Measurements from ENCODE around the gene KIFC3. TPM values are rescaled to one million over a fixed set of nuclear protein-coding genes. Genes with fewer than 3 reads are reported as not detected.

Gene KIFC3
- total and polyA plus RNA-seq, 2 of the 8 experiments (the other 6 are each of a cell fraction or from before 2014, with no cell fraction given): 2.1 to 7.1 TPM

DNA sequence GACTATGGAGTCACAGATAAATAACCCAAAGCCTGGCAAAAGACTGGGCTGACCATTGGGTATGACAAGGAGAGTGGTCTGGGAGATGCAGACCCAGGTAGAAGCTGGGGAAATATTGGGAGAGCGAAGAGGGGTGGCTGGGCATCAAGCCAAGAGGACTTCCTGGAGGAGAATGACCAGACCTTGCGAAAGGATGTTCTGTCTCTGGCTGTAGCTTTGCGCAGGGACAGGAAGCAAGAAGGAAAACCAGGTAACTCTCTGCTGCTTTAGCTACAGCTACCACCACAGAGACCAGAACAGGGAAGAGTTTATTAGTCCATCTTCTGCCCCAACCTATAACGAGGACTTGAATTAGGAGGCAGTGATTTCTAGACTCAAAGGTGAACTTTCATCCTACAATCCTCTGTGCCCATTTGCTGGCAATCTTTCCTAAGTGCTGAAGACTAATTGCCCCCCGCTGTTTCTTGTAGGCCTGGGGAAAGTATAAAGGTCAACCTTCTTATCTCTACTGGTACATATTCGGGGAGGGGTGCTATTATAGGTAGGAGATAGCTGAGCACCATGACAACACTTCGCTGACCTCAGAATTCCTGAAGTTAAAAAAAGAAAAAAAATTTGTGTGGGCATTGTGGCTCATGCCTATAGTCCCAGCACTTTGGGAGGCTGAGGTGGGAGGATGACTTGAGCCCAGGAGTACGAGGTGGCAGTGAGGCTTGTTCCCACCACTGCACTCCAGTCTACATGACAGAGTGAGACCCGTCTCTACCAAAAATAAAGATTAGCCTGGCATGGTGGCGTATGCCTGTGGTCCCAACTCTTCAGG is 19.1 kb upstream of the KIFC3 start (continued):
- TF ChIP-seq MAX (IDR thresholded peaks at IDR 0.05) (no peak), PHF8 (conservative IDR thresholded peaks at IDR 0.05; ENCODE audit: low read depth, low read length) (no peak), ASH2L (IDR thresholded peaks at IDR 0.05; ENCODE audit: low read length) (no peak)
